KOPT-K1 (cell line): ENCODE results near the gene SLC15A3.

ENCODE experiments used
- H3K27ac ChIP-seq: fragments of 200-600 bp; sonication (generic); 2 replicates; pipeline ENCODE4 v1.5.1; 2016; ENCODE audit warnings: antibody characterized with exemption, mild to moderate bottlenecking, low read depth, low read length; ENCODE audit not compliant: poor library complexity, severe bottlenecking
- H3K36me3 ChIP-seq: fragments of 200-600 bp; sonication (generic); 2 replicates; pipeline ENCODE4 v1.5.1; 2017; ENCODE audit warnings: antibody characterized with exemption, mild to moderate bottlenecking, low read length, moderate library complexity; ENCODE audit not compliant: insufficient read depth
- H3K9me3 ChIP-seq: fragments of 200-600 bp; sonication (generic); 2 replicates; pipeline ENCODE4 v1.5.1; 2017; ENCODE audit warnings: antibody characterized with exemption, low read length, mild to moderate bottlenecking; ENCODE audit not compliant: insufficient read depth, poor library complexity, severe bottlenecking

SLC15A3 gene

DNA sequence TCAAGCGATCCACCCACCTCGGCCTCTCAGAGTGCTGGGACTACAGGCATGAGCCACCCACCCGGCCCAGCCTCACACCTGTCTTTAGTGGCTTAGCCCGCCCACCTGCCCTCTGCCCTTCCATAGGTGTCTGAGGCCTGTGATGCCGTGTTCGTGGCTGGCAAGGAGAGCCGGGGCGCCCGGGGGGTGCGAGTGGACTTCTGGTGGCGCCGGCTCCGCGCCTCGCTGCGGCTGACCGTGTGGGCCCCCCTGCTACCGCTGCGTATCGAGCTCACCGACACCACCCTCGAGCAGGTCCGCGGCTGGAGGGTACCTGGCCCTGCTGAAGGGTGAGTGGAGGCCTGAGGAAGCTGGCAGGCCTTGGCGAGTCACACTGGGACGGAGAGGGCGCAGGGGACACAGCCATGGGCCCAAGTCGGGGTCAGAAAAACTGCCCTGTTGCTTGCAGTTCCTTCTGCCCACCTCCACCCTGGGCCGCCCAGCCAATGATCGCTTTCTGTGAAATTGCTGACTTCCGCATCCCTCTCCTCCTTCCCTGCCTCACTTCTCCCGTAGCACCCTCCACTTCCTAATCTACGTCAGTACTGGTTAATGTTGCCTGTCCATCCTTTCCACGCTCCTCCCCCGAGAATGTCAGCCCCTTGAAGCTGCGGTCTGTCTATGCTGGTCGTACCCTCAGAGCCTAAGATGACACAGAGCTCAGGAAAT is 18.4 kb downstream of the SLC15A3 start:
- H3K36me3 ChIP-seq = no peaks in the 10 kb centered on the region
- H3K9me3 ChIP-seq = no peaks in the 10 kb centered on the region
- no peak overlapping the region for H3K27ac ChIP-seq

DNA sequence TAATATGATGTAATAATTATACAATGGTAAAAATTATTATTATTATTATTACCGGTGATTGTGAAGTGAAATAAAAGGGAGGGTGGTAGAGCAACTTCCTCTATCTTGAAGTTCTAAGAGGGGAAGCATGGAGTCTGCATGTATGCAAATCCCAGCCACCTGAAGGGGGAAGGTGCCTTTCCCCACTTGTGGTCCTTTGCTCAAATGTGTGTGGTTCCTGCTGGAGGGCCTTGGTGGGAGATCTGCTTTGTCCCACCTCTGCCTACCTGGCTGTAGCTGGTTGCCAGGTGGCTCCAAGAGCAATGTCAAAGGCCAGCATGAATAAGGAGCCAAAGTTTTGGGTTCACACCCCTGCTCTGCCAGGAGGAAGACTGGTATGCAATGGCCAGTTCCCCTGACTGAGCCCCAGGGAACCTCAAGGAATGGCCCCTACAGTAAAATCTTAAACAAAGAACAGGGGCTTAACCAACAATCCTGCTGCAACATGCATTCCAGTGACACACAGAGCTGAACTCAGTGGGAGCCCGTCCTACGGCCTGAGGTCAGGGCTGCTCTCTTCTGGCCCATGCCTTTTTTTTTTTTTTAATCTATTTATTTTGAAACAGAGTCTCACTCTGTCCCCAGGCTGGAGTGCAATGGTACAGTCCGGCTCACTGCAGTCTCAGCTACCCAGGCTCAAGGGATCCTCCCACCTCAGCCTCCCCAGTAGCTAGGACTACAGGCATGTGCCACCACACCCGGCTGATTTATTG is 19.2 kb downstream of the SLC15A3 start:
- H3K9me3 ChIP-seq = no peaks in the 10 kb centered on the region
- no peaks in the 10 kb centered on the region for H3K36me3 ChIP-seq
- no peak overlapping the region for H3K27ac ChIP-seq

DNA sequence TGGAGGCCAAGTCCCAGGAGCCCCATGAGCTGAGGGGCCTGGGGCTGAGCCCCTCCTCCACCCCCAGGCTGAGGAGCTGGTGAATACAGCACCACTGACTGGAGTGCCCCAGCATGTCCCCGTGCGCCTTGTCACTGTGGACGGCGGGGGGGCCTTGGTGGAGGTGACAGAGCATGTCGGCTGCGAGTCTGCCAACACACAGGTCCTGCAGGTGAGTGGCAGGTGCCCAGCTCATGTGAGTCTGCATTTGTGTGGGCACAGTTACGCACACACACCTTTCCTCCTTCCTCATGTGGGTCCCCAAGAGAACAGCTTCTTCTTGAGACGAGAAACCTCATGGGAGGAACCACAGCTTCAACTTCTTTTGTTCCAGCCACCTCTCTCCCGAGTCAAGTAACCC is 20.1 kb downstream of the SLC15A3 start:
- Histone ChIP-seq H3K27ac (no peak overlapping the region), H3K36me3 (no peaks in the 10 kb centered on the region), H3K9me3 (no peaks in the 10 kb centered on the region)

DNA sequence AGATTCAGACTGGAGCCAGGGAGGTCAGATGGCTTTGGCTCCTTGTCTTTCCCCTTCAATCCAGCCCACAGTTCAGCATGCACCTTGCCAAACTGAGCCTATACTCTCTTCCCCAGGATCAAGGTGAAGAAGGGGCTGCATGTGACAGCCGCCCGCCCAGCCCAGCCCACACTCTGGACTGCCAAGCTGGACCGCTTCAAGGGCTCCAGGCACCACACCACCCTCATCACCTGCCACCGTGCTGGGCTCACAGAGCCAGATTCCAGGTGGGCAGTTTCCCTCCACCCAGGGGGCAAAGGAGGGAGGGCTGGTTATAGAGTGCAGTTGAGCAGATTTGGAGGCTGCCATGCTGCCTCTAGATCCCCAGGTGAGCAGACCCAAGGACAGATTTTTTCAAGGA is 21.6 kb downstream of the SLC15A3 start:
- Histone ChIP-seq H3K36me3 (no peaks in the 10 kb centered on the region), H3K27ac (no peak overlapping the region), H3K9me3 (no peaks in the 10 kb centered on the region)

DNA sequence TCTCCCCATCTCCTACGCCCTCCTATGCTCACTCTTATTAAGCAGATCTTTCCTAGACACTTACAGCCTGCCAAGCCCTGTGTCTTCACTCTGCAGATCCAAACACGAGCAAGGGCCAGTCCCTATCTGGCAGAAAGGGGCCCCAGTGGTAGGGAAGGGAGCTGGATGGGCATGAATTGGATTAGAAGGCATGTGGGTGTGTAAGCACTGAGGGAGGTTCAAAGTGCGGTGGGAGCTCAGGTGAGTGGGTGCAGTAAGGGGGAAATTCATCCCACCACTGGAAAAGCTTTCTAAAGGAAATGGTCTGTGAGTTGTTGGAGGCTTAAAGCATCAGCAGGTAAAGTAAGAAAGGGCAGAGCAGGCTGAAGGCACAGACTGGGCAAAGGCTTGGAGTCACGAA is 22.2 kb downstream of the SLC15A3 start:
- no peaks in the 10 kb centered on the region for H3K36me3 ChIP-seq

DNA sequence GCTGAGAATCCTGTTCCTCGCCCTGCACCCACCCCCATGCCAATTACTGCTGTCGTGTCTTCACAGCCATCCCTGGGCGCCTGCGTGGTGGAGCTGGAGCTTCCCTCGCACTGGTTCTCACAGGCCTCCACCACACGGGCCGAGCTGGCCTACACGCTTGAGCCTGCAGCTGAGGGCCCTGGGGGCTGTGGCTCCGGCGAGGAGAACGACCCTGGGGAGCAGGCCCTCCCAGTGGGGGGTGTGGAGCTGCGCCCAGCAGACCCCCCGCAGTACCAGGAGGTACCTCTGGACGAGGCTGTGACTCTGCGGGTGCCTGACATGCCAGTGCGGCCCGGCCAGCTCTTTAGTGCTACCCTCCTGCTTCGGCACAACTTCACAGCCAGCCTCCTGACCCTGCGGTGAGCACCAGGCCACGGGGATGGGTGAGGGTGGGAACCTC is 23.4 kb downstream of the SLC15A3 start:
- no peaks in the 10 kb centered on the region for H3K9me3 ChIP-seq
- H3K27ac ChIP-seq = no peak overlapping the region
- peaks cover 1% of the 10 kb centered on the region for H3K36me3 ChIP-seq

More for the DNA sequence above, 22.2 kb downstream of the SLC15A3 start:
- H3K27ac ChIP-seq = no peak overlapping the region
- H3K9me3 ChIP-seq = no peaks in the 10 kb centered on the region

DNA sequence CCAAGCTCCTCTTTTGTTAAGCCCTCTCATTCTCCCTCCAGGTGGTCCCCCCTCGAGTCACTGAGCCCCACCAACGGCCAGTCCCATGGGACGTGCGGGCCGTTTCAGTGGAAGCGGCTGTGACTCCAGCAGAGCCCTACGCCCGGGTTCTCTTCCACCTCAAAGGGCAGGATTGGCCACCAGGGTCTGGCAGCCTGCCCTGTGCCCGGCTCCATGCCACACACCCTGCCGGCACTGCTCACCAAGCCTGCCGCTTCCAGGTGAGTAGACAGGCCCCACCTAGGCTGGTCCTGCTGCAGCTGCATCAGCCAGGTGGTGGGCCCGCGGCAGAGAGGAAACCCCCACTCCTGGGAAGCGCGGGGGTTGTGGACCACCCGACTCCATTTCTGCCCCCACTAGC is 24.4 kb downstream of the SLC15A3 start:
- no peak overlapping the region for H3K27ac ChIP-seq
- H3K9me3 ChIP-seq = no peaks in the 10 kb centered on the region
- peaks cover 11% of the 10 kb centered on the region for H3K36me3 ChIP-seq

DNA sequence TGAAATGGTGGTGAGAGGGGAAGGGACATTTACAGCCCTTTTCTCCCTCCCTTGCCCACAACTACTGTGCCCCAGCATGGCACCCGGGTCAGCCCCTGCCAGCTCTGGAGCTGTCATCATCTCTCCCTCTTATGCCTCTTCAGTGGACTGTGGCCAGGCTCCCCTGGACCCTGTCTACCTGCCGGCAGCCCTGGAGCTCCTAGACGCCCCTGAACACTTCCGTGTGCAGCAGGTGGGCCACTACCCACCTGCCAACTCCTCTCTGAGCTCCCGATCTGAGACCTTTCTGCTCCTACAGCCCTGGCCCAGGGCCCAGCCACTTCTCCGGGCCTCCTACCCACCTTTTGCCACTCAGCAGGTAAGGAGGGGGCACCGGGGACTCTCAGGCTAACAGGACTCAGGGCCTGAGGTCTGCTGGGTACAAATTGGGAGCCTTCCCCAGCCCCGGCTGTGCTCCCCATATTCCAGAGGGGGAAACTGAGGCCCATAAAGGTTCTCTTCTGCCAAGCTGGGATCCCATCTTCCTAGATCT is 24.8 kb downstream of the SLC15A3 start:
- H3K36me3 ChIP-seq = peaks cover 16% of the 10 kb centered on the region
- no peaks in the 10 kb centered on the region for H3K9me3 ChIP-seq
- H3K27ac ChIP-seq = no peak overlapping the region

DNA sequence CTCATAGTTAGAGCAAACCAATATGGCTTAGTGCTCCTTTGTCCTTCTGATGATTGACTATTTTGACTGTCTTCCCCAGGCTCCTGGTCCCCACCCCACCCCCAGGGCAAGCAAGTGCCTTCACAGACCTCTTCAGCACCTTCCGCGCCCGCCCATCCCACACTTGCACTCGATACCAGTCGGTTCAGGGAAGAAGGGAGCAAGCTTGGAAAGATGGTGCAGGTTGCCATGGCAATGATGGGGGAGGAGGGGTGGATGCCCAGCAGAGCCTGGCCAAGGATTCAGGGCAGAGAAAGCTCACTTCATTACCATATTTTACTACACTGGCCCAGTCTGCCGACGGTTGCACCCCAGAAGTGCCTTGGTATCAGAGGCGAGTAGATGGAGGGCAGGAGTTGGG is 25.5 kb downstream of the SLC15A3 start:
- Histone ChIP-seq H3K36me3 (peaks cover 22% of the 10 kb centered on the region), H3K27ac (no peak overlapping the region), H3K9me3 (no peaks in the 10 kb centered on the region)

DNA sequence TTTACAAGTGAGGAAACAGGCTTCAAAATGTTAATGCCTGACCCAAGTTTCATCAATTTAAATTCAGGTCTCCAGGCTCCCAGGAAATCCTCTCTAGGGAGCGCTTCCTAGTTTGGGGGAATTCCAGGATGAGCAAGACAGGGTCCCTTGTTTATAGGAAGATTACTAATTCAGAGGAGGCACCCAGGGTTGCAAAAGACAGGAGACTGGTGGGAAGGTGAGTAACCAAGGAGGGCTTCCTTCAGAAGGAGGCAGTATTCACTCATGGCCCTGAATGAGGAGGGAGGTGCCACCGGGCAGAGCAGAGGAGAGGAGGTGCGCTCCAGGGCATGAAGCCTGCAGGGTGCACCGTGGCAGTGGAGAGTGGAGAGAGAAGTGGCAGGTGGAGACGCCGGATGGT is 26.1 kb downstream of the SLC15A3 start:
- H3K27ac ChIP-seq = no peak overlapping the region
- peaks cover 28% of the 10 kb centered on the region for H3K36me3 ChIP-seq
- no peaks in the 10 kb centered on the region for H3K9me3 ChIP-seq

DNA sequence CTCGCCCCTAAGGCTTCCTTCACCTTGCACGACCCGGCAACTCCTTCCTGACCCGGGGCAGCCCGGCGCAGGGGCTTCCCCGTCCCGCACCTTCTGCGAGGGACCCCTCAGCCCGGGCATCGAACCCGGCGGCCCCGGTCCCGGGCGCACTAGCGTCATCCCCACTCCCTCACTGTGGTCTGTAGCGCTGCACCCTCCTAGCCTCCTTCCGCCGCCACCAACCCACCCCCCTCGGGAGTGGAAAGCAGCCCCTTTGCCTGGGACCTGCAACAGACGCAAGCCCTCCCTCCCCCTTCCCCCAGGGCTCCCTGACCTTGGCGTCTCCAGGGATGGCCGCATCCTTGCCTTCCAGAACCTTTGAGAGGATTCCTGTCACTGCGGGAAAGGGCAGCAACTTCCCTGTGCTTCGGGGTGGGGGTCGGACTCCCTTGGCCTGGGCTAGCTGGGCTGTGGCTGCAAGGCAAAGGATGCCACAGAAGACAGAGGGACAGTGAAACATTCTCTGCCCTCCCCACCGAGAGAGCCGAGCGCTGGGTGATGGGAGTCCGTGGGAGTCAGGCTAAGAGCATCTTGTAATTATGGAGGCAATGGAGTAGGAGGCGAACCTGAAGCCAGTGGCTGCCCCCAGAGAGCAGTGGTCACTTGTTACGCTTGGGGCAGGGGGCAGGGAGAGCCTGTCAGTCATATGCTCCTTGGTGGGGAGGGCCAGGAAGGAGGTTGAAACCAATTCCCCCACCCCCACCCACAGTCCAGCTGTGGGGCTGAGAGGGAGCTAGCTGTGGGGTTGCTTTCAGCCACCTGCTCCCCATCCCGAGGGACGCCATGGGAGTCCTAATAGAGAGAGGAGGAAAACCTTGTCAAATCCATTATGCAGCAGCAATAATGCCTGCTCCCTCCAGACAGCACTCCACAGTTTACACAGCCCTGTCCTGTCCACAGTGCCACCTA is 26.8 kb downstream of the SLC15A3 start:
- H3K27ac ChIP-seq = no peak overlapping the region
- H3K36me3 ChIP-seq = peaks cover 35% of the 10 kb centered on the region

DNA sequence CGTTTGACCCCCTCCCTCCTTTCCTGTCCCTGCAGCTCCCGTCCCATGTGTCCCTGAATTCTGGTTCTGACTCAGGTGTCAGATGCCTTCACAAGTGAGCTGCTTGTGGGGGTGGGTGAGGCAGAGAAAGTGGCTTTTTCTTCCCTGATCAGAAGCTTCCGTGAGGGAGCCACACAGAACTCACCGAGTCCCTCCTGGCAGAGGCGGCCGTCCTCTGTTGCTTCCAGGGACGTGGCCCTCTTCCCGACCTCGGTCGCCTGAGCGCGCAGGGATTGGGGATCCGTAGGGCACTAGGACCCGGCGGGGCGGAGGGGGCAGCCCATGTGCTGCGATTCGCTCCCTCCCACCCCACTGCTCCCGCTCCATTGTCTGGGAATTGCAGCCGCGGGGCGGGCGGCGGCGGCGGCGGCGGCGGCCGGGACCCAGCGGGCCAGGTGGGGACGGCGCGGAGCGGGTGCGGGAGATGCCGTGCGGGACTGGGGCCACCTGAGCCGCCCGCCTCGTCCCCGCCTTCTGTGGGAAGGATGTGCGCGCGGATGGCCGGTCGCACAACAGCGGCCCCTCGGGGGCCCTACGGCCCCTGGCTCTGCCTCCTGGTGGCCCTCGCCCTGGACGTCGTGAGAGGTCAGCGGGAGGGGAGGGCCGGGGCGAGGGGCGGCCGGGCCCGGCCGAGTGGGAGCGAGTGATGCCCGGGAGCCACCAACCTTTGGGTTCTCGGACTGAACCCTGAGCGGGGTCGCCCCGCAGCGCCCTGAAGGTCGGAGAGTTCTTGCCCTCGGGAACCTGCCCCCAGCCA is 27.7 kb downstream of the SLC15A3 start, which contains the start of gene TMEM132A:
Gene TMEM132A (plus strand): TSS at position 351 of the 796 bp plus-strand sequence. CDS start 174 bp downstream, at position 525.
- Histone ChIP-seq H3K27ac (no peak within 1 kb of the TSS), H3K9me3 (no peaks in the 10 kb centered on the region), H3K36me3 (peaks cover 44% of the 10 kb centered on the region)

More for the DNA sequence above, 26.8 kb downstream of the SLC15A3 start:
- no peaks in the 10 kb centered on the region for H3K9me3 ChIP-seq

DNA sequence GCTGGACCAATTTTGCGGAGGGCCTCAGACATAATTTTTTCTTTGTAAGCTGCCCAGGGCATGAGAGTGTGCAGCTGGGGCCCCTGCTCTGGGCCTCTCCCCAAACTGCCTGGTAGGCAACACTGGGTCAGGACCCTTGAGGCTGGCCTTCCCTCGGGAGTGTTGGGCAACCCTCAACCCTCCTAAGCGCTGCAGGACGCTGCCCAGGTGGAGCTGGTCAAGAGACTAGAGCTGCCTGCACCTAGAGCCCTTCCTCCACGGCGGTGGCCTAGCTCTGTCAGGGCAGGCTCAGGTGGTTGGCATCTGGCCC is 28.2 kb downstream of the SLC15A3 start:
- H3K27ac ChIP-seq = no peak overlapping the region
- no peaks in the 10 kb centered on the region for H3K9me3 ChIP-seq
- H3K36me3 ChIP-seq = peaks cover 49% of the 10 kb centered on the region

DNA sequence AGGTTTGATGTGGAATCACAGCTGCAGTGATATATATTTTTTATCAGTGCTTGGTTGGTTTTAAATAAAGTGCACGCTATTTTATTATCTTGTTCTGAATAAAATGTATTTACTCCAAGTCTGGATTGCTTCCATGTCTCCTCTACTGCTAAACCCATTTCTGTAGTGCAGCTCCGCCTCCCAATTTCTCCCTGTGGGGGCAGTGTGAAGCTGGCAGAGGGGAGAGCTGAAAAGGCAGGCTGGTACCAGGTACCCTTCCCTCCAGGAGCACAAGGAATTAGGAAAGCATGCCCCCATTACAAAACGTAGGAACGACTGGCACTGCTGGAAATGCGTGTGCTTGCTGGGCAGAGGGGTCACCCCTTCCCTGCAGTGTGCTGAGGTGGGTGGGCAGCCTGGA is 28.6 kb downstream of the SLC15A3 start:
- no peaks in the 10 kb centered on the region for H3K9me3 ChIP-seq
- peaks cover 54% of the 10 kb centered on the region for H3K36me3 ChIP-seq
- no peak overlapping the region for H3K27ac ChIP-seq
